NCI-H69 (cell line): Measurements from ENCODE around the gene STRIT1.

Experiments used
- DNase-seq: peaks from one replicate; lab custom pipeline; 2025; lab: John Stamatoyannopoulos, UW

The STRIT1 gene

DNA sequence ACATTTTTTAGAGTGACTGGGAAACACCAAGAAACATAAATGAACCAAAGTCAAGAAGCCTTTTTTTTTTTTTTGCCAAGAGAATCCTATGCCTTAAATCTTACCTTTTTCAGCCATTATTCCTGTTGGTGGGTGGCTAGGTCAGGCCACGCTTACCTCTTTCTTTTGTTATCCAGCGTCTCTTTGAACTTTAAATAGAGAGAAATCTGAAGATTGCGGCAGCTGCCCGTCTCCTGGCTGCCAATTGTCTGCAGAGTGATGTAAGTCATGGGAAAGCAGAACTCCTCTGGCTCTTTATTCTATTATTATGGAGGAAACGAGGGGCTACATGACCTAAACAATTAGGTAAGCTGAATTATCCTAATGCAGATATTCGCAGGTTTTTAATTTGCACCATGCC, at the start of gene STRIT1:
STRIT1 (minus strand) TSS at position 168 of the 400 bp plus-strand sequence.
- no peak for DNase-seq

DNA sequence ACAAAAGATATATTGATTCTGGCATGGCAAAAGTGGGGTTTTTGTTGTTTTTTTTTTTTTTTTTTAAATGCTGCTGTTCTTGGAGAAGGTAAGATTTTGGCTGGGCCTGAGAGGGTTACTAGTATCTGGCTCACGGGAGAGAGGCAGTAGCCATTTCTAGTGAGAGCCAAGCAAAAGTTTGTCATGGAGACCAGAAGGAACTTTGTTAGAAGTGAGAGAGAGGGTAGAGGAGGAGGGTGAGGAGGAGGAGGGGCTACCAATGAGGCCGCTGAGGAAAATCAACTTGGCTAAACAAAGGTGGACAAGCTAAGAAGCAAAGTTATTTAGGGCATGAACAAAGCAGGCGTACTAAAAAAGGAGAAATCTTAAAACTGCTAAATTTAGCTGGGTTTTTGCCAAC, 48.9 kb upstream of the STRIT1 start:
- DNase-seq: no peak

DNA sequence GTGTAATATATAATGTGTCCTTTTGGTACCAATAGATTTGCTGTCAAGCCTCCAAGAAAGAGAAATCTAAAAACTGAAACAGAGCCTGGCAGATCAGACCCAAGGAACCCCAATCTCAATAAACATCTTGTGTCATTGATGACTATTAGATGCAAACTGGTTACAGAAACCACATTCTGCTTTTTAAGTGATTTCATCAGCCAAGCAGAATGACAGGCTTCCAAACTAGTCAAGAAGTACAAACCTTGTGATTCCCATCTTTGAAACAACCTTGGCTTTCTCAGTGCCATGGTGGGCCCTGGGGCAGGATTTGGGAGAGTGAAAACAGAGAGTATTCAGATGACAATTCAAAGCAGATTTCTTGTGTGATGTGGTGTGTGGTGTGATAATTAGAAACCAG, 45.6 kb upstream of the STRIT1 start:
- DNase-seq: no peak

DNA sequence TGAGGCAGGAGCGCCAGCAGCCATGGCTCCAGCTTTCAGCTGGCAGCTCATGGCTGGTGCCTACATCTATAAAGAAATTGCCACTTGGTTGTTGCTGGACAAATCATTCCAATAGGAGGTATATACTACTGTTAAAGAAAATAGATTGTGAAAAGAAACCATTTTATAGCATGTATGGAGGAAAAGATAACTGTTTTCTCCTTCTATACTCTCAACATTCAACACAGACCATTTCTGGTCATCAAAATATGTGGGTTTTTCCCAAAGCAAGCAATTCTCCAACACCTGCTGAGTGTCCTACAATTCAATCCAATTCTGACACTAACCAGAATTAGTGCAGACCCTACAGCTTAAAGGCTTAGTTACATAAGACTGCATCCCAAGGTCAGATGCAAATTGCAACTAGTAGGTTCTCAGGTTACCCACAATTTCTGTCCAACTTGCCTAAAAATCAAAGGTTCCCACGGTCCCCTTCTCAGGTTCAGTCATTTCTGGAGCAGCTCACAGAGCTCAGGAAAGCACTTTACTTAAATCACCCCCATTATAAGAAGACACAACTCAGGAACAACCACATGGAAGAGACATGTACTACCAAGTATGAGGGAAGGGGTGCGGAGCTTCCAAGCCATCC, 42.4 kb upstream of the STRIT1 start:
- DNase-seq: no peak

DNA sequence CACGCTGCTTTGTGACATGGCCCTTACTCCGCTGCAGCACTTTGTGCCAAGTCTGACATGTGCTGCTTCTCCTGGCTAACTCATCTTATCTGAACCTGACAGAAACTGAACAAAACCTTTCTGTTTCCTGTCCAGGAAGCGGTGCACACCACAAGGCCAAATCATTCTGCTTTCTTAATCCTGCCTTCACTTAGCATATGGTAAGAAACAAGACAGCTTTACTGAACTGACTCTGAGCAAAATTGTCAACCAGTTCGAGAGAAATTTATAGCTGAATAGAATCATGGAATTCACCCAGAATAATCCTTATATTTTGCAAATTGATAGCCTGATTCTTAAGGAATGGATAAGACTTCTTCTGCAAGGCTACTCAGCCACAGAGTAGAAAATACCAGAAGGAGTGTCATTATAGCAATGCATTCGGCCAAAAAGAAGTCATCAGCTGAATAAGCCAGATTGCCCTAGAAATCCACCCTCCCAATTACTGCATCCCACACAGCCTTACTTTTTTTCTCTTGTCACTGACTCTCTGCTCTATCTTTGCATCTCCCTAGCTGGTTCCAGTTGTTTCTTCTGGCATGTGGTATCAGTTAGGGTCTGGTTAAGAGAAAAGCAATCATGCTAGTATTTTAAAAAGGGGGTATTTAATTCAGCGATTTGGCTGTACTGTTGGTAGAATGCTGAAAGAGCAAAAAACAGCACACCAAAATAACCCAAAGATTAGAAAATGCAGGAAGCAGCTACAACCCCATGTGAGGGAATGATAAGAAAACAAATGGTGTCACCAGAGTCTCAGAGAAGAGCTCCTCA, 41.6 kb upstream of the STRIT1 start:
- no peak for DNase-seq

DNA sequence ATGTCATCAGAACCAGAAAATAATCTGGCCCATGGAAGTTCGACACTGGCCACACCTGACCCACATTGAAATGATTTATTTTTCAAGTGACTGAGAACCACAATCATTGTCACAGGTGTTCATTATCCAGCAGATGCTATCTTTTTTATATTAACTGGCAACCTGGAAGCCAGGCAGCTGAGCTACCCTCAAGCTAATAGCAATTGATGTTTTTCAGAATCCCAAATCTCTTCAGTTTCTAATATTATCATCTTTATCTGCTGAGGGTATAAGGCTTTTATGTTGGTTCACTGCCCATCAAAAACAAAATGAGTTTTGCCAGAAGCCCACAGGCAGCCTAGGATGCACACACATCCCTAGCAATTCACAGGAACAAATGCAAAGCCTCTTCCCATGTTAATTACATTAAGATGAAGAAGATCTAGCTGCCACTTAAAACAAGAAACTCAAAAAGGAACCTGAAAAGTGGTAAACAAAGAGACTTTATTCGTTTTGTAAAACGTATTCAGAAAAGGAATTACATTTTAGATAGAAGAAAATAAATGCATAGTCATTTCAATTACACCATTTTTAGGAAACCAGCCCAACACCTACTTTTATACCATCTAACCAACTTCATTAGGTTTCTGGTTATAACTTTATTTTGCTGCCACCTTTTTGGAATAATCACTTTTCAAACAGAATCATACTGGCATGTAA, 40.9 kb upstream of the STRIT1 start:
- DNase-seq: no peak

DNA sequence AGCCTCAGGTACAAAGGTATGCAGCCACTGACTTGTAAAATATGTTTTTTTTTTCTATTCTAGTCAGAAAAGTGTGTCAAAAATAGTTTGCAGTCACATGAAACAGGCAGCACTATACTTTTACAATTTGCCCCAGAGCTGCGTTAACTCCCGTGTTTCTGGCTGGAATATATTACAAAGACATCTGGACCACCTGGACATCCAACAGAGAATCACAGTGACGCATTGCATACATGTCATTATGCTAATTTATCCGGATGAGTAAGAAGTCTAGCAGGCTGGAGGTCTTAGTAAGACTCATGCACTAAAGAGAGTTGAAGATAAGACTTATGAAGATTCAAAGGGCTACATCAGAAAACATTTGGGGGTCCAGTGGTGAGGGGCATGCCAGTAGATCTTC, 39.2 kb upstream of the STRIT1 start:
- peak; percentile 15 for DNase-seq

DNA sequence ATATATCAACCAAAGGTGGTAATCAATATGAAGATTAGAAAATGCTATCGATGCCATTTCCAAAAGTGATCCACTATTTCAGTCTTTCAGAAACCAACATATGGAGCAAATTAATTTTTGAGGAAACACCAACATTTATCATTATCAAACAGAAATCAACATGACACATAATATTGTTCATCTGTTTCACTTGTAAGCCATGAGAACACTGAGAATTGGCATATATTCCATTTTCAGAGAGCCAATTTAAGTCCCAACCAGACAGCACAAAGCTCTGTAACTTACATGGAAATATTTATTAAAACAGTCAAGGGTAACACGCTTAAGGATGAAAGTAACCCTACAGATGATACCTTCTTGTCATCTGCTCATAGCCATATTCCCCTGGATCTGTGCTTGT, 37.6 kb upstream of the STRIT1 start:
- no peak for DNase-seq

DNA sequence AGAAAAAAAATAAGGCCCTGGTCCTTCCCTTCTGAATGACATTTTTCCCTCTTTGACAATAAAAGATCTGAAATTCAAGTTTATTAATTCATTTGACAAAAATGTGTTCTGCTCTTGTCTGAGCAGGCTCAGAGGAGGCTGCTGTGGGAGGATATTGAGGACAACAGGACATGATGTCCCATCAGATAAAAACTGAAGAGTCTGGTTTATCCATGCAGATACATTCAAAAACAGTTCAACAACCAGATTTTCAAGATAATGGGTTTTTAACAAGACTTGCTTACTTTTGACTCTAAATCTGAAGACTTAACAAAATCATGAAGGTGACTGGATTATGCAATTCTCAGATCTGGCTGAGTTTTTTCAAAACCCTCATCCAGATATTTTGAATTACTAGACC, 36.9 kb upstream of the STRIT1 start:
- DNase-seq: no peak

DNA sequence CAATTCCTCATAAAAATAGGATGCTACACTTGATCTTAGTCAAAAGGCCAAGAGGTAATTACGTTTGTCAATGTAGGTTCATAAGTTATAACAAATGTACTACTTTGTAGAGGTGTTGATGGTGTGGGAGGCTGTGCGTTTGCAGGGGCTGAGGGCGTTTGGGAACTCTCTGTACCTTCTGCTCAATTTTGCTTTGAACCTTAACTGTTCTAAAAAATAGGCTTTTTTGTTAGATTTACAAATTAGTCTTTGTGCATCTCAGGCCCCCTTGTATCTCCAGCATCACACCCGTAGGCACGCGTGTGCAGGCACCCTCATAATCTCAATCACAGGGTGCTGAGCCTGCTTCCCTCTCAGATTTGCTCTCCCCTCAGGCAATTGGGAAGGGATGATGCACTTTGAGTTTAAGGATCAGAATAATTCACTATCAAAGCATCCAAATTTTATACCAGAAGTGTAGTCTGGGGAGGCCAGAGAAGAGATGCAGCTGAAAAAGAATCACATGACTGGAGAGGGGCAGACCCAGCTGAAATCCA, 36.1 kb upstream of the STRIT1 start:
- DNase-seq: no peak

DNA sequence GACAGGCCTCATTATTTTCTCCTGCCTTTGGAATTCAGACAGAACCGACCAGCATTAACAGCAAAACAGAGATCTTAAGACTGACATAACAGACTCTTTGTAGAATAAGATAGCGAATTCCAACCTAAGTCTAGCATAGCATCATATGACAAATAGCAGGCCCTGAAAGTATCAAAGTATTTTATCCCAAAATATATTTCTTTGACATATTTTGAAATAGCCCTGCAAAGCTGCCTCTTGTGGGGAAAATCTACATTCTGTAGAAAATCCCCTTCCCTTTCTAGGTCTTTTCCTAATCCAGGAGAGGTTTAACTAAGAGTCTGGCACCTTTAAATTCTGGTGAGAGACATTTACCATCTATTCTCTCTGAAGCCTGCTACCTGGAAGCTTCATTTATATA, 34.4 kb upstream of the STRIT1 start:
- DNase-seq: no peak

DNA sequence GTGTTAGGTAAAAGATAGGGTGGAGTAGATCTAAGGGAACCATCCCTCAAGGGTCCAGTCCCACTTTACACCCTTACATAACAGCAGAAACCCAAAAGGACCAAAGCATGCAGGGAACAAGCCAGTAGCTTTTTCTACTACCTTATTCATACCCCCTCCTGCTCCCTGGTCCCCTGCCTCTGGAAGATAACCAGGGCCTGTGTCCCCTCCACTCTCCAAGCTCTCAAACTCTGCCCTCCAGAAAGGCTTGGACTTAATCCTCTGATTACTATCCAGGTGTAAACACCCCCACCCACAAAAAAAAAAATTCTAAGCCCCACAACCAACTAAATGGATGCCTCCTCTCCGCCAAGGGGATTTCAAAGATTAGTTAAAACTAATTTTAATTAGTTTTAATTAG, 33.9 kb upstream of the STRIT1 start:
- no peak for DNase-seq

DNA sequence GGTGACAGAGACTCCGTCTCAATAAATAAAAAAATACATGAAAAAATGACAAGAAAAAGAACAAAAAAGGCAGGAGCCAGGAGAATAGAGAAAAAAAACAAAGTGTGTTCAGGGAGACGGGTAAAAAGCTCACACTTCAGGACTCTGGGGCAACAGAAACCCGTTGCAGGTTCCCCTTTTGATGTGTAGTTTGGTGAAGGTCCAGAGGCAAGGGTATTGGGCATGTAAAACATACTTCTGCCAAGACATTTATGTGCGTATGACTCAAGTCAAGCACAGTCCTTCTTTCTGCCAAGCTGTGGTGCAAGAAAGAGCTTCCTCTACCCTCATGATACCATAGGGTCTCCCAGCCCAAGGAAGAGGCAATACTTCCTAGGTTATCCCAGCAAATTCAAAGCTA, 33.4 kb upstream of the STRIT1 start:
- DNase-seq: no peak

DNA sequence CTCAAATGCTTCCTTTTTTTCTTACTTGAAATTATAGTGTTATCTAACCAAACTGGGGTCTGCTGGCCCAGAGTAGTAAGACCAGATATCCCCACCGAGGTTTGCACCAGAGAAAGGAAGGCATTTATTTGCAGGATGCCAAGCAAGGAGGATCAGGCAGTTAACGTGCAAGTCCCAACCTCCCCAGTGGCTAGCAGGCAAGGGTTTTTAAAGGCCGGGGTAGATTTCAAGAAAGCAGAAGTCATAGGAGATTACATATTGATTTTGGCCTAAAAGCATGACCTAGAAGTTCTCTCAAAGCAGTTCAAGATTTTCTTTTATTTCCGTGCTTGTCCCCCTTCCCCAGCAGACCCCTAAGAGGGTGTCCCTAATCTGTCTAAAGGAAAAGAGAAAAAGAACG, 32.8 kb upstream of the STRIT1 start:
- no peak for DNase-seq

DNA sequence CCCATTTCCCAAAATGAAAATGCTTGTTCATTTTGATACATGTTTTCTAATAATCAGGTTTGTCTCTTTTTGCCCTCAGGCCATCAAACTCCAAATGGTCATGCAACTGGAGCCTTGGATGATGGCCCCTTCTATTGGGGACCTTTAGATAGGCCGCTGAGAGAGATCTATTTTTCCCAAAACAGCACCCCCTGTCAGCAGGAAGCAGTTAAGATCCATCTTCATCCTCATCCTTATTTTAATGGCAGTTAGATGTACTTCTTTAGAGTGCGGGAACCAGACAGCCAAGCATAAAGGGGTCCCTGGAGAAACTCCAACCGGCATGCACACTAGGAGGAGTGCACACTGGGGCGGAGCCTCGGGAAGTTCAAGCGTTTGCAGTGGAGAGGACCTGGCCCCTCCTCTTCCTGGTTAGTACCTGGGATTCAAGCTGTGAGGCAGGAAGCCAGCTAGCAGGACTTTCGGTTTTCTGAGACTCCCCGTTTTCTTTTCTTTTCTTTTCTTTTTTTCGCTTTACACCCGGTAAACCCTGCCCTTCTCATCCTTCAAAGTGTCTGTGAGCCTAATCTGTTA, 31.9 kb upstream of the STRIT1 start:
- DNase-seq: peak; percentile 60

DNA sequence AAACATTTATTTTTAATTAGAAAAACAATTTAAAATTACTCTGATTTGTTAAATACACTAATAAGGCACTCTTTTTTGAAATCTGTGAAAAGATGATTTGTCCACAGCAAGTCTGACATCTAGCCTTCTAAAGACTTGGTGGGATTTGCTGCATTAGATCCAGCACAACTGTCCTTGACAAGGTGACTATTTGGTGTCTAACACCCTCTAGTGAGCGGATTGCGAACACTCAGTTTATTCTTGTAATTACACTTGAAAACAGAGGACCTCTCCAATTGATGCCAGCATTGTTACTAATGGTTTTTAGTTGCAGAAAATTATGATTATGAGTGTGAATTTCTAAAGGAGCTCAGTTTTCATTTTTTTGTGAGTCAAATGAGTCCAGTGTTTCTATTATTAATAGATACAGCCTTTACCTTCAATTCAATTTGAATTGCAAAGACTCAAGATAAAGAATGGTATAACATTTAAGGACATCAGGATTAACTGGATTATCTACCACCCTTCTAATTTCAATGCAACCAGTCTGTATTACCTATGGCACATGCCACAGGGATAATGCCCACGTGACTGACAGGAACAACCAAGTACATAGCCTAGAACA, 29.7 kb upstream of the STRIT1 start:
- peak; percentile 63 for DNase-seq

DNA sequence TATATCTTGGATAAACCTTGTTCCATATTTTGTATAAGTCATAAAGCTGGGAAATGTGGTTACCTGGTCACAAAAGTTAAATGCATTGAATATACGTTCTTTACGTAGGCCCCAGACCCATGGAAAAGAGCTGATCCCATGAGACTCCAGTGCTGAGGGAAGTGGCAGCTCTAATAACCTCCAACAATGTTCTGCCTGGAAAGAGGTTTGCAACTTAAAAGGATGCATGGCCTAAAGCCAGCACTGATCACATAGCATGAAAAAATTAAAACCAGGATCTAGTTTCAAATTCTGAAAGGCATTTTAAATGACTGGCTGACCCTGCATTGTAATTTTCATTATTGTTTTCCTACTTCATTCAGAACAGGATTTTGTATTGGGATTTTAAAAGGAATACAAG, 27.9 kb upstream of the STRIT1 start:
- DNase-seq: peak; percentile 38

DNA sequence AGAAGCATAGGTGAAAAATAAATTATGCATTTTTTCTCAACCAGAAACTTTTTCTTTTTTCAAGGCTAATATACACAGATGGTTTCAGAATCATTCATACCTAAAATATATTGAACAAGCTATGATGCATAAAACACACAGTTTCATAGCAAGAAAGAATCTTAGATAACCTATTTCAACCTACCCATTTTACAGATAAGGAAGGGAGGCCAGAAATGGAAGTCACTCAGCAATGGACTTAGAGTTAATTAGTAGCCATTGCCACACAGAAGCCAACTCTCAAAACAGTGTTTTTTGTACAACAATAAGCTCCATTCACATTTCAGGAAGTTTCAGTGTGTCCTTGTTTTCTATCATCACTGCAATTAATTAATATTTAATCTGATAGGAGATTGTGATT, 27.5 kb upstream of the STRIT1 start:
- no peak for DNase-seq

DNA sequence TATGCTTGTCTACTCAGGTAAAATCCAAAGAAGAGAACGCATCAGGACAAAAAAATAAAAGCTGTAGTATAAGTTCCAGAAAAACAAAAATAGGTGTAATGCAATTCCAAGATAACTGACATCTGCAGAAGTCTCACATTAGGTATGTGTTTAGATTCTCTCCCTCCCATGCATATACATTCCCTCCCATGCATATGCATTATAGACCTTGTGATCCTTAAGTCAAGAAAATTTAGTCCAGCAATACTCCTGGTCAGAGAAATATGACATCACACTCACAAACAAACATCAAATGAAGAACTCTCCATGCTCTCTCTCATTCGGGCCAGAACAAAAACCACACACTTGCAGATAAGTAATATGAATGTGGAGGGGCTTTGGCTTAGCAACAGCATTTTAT, 25.3 kb upstream of the STRIT1 start:
- no peak for DNase-seq

DNA sequence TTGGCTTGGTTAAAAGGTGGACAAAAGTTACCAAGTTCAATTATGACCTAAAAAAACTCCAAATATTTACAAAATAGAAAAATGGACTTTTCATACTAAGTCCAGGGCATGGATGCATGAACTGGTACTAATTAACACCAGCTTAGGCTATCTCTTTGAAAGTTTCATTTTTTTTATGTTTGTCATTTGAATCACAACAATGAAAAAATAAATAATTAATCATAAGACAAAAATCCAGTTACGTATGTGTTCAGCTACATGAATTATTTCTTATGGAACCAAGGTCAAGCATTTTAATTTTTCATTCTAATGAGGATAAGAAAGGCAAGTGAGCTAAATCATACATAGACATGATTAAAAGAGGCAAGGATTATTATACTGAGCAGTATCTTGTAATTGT, 23.7 kb upstream of the STRIT1 start:
- no peak for DNase-seq

DNA sequence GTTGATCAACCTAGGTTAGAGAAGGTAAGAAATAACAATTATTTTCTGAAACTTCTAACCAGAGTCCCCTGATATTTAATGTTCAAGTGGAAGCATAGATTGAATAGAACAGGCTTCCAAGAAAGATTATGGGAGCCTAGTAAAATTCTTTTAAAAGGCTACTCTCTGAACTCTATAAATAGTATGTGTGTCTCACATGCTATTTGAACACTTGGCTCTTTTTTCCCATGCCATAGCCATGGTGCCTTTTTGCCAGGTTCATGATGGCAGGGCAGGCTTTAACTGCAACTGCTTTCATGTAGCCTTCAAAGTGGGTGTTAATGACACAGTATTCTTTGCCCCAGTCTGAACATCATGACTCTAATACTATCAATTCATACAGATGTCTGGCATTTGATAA, 22.9 kb upstream of the STRIT1 start:
- no peak for DNase-seq

DNA sequence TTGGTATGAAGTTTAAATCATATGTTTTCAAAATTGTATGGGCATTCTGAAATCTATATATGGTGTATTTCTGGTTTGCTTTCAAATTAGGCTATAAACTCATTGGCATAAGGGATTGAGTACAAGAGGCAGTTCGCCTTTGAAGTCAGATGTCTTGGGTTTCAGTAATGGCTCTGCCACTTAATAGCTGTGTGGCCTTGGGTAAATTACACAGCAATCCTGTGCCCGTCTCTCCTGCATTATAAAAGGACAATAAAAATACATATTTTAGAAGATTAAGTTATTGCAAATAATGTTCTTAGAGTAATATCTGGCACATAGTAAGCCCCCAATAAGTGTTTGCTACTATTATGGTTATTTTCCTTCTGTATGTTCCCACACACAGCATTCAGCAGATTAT, 20.4 kb upstream of the STRIT1 start:
- no peak for DNase-seq
